Umbilical cord (tissue), 2 donors: Measurements from ENCODE around the gene HLA-F. TPM values are rescaled to one million over a fixed set of nuclear protein-coding genes. Genes with fewer than 3 reads are reported as not detected.
A peak's percentile ranks its signal among the peaks of the same experiment; 100 is the strongest.

Experiments
- DNase-seq: peaks from one replicate; pipeline ENCODE4 v3.0.0-alpha.2; 2015; ENCODE audit warnings: low spot score
- total RNA-seq: library from RNA; depleted of rRNA; stranded (reverse); fragments of >200 nt; gene quantifications from one replicate; pipeline ENCODE4 v1.2.3, GENCODE V29; 2014; ENCODE audit warnings: low replicate concordance; ENCODE audit not compliant: insufficient read depth

Gene HLA-F
- total RNA-seq, 1 donor from 2014 or later: 34.2 TPM

DNA sequence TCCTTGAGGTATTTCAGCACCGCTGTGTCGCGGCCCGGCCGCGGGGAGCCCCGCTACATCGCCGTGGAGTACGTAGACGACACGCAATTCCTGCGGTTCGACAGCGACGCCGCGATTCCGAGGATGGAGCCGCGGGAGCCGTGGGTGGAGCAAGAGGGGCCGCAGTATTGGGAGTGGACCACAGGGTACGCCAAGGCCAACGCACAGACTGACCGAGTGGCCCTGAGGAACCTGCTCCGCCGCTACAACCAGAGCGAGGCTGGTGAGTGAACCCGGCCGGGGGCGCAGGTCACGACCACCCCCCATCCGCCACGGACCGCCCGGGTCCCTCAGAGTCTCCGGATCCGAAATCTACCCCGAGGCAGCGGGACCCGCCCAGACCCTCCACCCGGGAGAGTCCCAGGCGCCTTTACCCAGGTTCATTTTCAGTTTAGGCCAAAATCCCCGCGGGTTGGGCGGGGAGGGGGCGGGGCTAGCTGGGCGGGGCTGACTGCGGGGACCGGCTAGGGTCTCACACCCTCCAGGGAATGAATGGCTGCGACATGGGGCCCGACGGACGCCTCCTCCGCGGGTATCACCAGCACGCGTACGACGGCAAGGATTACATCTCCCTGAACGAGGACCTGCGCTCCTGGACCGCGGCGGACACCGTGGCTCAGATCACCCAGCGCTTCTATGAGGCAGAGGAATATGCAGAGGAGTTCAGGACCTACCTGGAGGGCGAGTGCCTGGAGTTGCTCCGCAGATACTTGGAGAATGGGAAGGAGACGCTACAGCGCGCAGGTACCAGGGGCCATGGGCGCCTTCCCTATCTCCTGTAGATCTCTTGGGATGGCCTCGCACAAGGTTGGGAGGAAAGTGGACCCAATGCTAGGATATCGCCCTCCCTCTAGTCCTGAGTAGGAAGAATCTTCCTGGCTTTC lies 693 bp downstream of the HLA-F start:
- no peak for DNase-seq

DNA sequence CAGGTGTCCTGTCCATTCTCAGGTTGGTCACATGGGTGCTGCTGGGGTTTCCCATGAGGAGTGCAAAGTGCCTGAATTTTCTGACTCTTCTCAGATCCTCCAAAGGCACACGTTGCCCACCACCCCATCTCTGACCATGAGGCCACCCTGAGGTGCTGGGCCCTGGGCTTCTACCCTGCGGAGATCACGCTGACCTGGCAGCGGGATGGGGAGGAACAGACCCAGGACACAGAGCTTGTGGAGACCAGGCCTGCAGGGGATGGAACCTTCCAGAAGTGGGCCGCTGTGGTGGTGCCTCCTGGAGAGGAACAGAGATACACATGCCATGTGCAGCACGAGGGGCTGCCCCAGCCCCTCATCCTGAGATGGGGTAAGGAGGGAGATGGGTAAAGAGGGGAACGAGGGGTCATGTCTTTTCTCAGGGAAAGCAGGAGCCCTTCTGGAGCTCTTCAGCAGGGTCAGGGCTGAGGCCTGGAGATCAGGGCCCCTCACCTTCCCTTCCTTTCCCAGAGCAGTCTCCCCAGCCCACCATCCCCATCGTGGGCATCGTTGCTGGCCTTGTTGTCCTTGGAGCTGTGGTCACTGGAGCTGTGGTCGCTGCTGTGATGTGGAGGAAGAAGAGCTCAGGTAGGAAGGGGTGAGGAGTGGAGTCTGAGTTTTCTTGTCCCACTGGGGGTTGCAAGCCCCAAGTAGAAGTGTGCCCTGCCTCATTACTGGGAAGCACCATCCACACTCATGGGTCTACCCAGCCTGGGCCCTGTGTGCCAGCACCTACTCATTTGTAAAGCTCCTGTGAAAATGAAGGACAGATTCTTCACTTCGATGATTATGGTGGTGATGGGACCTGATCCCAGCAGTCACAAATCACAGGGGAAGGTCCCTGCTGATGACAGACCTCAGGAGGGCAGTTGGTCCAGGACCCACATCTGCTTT lies 2.0 kb downstream of the HLA-F start:
- no peak for DNase-seq

DNA sequence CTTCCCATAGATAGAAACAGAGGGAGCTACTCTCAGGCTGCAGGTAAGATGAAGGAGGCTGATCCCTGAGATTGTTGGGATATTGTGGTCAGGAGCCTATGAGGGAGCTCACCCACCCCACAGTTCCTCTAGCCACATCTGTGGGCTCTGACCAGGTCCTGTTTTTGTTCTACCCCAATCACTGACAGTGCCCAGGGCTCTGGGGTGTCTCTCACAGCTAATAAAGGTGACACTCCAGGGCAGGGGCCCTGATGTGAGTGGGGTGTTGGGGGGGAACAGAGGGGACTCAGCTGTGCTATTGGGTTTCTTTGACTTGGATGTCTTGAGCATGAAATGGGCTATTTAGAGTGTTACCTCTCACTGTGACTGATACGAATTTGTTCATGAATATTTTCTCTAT lies 2.8 kb downstream of the HLA-F start:
- DNase-seq: no peak

- no peak for DNase-seq
Measured at GRCh38 chr6:29726571-29727194, 3.4 kb downstream of the HLA-F start.

GRCh38 chr6:29727637-29728036 lies 4.4 kb downstream of the HLA-F start:
- no peak for DNase-seq

- DNase-seq: no peak
Measured at GRCh38 chr6:29728173-29728874, 5.1 kb downstream of the HLA-F start.

DNA sequence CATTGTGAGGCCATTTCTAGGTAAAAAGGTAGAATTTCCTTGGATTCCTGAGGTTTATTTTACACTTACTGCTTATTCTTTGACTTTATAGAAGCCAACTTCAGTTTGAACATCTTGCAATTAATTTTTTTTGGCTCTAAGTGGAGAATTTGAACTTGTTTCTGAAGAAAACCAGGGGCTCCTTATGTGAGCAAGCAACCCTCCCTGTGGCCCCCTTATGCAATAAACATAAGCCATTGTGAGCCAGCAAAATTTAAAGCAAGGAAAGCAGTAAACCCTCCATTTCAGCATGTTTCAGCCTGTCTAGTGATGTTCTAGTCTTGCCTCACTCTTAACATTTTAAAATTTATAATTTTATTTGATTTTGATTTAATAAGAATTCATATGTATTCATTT lies 5.6 kb downstream of the HLA-F start:
- DNase-seq: no peak

GRCh38 chr6:29729774-29730328 lies 6.6 kb downstream of the HLA-F start:
- no peak for DNase-seq

DNA sequence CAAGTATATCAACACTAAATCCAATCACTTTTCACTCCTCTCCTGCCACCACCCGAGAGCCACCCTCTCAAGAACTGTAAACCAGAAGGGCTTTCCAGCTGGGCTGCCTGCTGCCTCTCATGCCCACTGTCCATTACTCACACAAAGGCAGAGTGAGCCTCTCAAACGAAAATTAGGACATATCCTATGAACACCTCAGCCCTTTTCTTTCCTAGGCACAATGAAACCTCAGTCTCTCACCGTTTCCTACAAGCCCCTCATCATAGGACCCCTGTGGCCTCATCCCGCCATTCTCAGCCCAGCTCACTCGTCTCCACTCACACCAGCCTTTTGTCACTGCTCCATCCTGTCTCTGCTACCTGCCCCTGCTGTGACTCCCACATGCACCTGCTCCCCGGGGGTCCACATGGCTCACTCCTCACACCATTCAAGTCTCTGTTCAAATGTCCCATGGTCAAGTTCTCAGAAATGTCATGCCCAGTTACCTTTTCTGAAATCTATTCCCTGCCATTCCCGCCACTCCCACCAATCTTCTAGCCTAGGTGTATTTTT lies 7.4 kb downstream of the HLA-F start:
- DNase-seq: no peak

DNA sequence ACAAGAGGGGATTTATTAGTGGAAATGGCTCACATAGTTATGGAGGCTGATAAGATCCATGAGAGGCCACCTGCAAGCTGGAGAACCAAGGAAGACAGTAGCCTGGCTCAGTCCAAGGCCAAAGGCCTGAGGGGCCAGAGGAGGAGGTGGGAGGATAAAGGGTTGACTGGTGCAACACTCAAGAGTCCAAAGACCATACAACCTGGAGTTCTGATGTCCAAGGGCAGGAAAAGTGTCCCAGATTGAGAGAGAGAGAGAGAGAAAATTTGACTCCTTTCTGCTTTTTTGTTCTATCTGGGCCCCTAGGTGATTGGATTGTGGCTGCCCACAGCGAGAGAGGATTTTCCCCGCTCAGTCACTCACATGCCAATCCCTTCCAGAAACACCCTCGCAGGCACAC lies 8.0 kb downstream of the HLA-F start:
- DNase-seq: no peak

GRCh38 chr6:29733057-29733456 lies 9.8 kb downstream of the HLA-F start:
- no peak for DNase-seq

DNA sequence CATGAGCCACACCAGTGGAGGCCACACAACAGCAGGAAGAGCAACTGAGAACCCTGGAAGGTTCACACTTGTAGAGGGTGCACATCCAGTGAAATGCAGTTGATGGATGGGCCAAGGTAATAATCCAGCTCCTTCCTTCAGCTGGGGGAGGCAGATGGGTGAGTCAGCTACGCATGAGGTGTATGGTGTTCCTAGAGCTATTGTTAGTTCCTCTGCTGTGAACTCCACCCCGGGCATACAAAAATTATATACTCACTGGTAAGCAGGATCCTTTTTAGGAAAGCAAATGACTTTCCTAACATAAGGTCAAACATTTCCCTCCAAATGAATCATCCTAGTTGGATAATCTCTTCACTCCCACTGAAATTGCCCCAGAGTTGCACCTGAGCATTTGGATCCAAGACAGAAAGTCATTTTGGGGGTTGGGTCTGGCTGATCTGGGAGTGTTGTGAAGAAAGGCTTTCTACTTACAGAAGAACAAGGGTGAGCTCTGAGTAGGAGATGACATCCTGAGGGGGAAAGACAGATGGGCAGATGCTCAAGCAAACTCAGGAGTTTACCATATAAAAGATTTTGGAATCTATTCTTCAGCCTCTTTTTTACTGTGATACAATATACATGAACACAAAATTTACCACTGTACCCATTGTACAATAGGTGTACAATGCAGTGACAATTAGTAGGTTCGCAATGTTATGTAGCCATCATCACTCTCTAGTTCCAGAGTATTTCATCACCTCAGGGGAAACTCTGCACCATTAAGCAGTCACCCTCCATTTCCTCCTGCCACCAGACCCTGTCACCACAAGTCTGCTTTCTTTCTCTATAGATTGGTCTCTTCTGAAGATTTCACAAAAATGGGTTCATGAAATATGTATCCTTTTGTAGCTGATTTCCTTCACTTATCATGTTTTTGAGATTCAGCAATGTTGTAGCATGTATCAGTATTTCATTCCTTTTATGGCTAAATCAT lies 11.1 kb downstream of the HLA-F start:
- DNase-seq: no peak

- DNase-seq: no peak
Measured at GRCh38 chr6:29736563-29736962, 13.3 kb downstream of the HLA-F start.

DNA sequence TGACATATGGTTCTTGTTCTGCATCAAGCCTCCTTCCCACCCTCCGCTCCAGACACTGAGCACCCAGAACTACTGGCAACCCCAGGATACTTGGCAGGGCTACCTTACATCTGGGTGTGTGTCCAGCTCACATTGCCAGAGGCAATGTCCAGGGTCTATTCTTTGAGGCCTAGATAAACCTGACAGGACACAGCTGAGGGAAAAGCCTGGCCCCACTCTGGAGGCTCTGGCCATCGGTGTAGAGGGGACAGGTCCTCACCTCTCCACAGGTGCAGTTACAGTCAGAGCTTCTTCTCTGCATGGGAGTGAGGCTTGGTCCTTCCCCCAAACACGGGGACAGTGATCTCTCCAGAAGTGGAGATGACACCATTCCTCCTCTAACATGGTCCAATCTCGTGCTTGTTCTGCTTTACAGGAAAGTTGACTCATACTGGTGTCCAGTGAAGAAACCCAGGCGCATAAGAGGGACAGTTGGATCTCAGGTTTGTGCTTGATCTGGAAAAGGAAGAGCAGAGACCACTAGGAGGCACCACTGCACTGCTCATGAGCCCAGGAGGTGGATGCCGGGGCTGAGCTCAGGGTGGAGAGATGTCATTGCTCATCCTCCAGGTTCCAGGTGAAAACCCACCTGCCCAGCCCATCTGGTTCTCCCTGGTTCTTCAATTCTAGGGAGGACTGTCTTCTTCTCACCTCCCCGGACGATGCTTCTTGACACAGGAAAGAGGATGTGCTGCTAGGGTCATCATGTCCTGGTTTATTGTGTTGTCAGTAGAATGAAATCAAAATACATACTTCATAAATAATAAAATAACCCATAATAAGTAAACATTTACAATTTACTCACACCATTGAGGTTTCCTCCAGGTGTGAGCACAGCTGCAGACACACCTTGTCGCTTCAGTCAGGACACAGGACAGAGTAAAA lies 14.7 kb downstream of the HLA-F start:
- DNase-seq: peak; percentile 32

DNA sequence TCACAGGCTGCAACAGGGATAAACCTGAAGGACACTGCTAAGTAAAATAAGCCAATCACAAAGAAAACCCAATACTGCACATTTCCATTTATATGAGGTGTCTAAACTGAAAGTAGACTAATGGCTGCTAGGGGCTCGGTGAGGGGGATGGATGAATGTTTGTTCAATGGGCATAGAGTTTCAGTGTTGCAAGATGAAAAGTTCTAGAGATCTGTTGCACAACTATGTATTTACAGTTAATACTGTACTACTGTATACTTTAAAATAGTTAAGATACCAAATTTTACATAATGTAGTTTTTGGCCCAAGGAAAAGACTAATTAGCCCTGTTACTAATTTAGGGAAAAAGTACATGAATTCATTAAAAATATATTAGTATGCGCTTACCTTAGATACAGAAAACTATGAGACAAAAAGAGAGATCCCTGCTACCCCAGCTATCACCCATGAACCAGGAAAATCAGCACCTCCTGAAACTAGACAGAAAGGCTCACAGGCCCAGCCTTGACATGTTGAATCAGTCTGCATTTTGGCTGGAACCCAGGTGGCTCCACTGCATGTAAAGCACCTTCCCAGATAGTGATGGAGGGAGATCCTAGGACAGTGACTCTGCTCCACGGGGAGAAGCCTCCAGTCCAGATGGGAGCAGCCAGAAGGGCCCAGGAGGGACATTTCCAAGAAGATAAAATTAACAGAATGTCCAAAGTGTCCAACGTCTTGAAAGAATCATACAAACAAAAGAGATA lies 16.1 kb downstream of the HLA-F start:
- DNase-seq: no peak

- DNase-seq: no peak
Measured at GRCh38 chr6:29739882-29740261, 16.6 kb downstream of the HLA-F start.

GRCh38 chr6:29741592-29741991 lies 18.4 kb downstream of the HLA-F start:
- DNase-seq: no peak

DNA sequence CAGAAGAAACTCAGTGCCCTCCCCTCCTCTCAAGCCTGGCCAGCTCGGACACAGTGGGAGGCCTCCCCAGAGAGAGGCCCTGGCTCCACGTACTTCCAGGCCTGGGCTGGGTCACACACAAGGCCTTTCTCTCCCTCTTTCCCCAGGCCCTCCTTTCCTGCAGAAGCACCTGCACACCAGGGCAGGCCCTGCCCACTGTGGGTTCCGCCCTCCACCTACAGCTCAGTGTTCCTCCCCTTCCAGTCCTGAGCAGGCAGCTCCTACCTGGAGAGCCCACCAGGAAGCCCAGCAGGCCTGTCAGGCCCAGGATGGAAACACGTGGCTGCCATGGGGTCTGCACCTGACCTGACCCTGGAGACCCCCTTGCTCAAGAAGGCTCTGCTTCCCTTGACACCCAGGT lies 18.9 kb downstream of the HLA-F start:
- no peak for DNase-seq
